Prostate gland (tissue), 2 donors: ENCODE results near the gene ACLY.

Experiments
- CTCF ChIP-seq, 4 experiments: fragments of 200-600 bp in 2 of 4; fragments of 450-650 bp in 2 of 4; sonication (generic) in 2 of 4; IDR thresholded peaks; 1 replicate in 3 of 4; 2 replicates in 1 of 4; pipeline ENCODE4 v1.5.1; 2016 to 2019; ENCODE audit warnings: antibody characterized with exemption in 4 of 4, mild to moderate bottlenecking in 2 of 4, moderate library complexity in 2 of 4
- POLR2A ChIP-seq: fragments of 450-650 bp; IDR thresholded peaks from one replicate; pipeline ENCODE4 v1.6.1; 2016; ENCODE audit warnings: antibody characterized with exemption, mild to moderate bottlenecking
- POLR2AphosphoS5 ChIP-seq: sonication (generic); formaldehyde crosslinking; IDR thresholded peaks from one replicate; pipeline ENCODE4 v1.6.1; 2017; ENCODE audit warnings: antibody characterized with exemption

- no peak for TF ChIP-seq CTCF (IDR thresholded peaks at IDR 0.05)
- no peak for TF ChIP-seq POLR2A
- no peak for TF ChIP-seq POLR2AphosphoS5
Measured at GRCh38 chr17:41821776-41822175, 97.0 kb downstream of the ACLY start.
